Muscle of leg (tissue), 11 donors: ENCODE results near the gene XIRP2. TPM values are rescaled to one million over a fixed set of nuclear protein-coding genes. Genes with fewer than 3 reads are reported as not detected.

ENCODE experiments used
- DNase-seq: peaks from one replicate; pipeline ENCODE4 v3.0.0; 2013
- H3K27ac ChIP-seq: one replicate; pipeline ENCODE4 v1.5.1; 2013; ENCODE audit warnings: mild to moderate bottlenecking, low read length, control low read depth
- H3K27me3 ChIP-seq: one replicate; pipeline ENCODE4 v1.6.1; 2013; ENCODE audit warnings: low read length; ENCODE audit not compliant: control insufficient read depth, insufficient read depth
- H3K36me3 ChIP-seq: one replicate; pipeline ENCODE4 v1.6.1; 2013; ENCODE audit warnings: low read length; ENCODE audit not compliant: control insufficient read depth, insufficient read depth
- H3K4me1 ChIP-seq: one replicate; pipeline ENCODE4 v1.6.1; 2013; ENCODE audit warnings: low read length; ENCODE audit not compliant: control insufficient read depth, insufficient read depth
- H3K4me3 ChIP-seq: one replicate; pipeline ENCODE4 v1.5.1; 2013; ENCODE audit warnings: low read length, control low read depth
- H3K9me3 ChIP-seq: replicated peaks from 2 replicates; pipeline ENCODE4 v1.6.1; 2013; ENCODE audit warnings: low read depth, low read length; ENCODE audit not compliant: control insufficient read depth
- WGBS: methylation state at CpG from one replicate; pipeline ENCODE4 v1.1.5; 2013; ENCODE audit warnings: missing lambda C conversion rate; ENCODE audit not compliant: insufficient coverage; 5-methylcytosine and 5-hydroxymethylcytosine counted together
- polyA plus RNA-seq, 8 donors: library from polyadenylated mRNA; unstranded; fragments of 120-200 nt; gene quantifications; one replicate each; pipeline versions ENCODE4 v1.2.1 to v1.2.3, GENCODE V29; 2013; ENCODE audit warnings: inconsistent platforms in 1 of 8, low replicate concordance in 1 of 8; ENCODE audit not compliant: insufficient read length in 8 of 8, insufficient read depth in 1 of 8
- total RNA-seq: library from RNA; stranded (reverse); fragments of 120-200 nt; gene quantifications from one replicate; pipeline ENCODE4 v1.2.4, GENCODE V29; 2013

The XIRP2 gene
- total and polyA plus RNA-seq, 9 donors, result 61.8 to 144 (median 107) TPM

- H3K9me3 ChIP-seq, result no peaks in the 10 kb centered on the region
- H3K4me1 ChIP-seq, result peaks cover 15% of the 10 kb centered on the region
- peak overlapping the region; percentile 50 for H3K4me3 ChIP-seq
- H3K27me3 ChIP-seq, result peaks cover 14% of the 10 kb centered on the region
- under 1% methylated on average over 27 of the region's 39 CpGs for WGBS
- no peak overlapping the region for H3K27ac ChIP-seq
- no peaks in the 10 kb centered on the region for H3K36me3 ChIP-seq
- DNase-seq, result peak; percentile 4
These were observed 405.9 kb downstream of the XIRP2 start for GRCh38 chr2:167293943-167294775.

GRCh38 chr2:167294776-167295140 is 406.5 kb downstream of the XIRP2 start:
- Histone ChIP-seq H3K4me1 (peaks cover 15% of the 10 kb centered on the region), H3K4me3 (peak overlapping the region; percentile 50), H3K27me3 (peaks cover 14% of the 10 kb centered on the region), H3K36me3 (no peaks in the 10 kb centered on the region), H3K27ac (no peak overlapping the region), H3K9me3 (no peaks in the 10 kb centered on the region)
- peak; percentile 35 for DNase-seq
- WGBS, result no CpG with 5 or more reads among the region's 5 CpGs

GRCh38 chr2:167297292-167297691 is 409.0 kb downstream of the XIRP2 start:
- H3K27ac ChIP-seq, result no peak overlapping the region
- no peak for DNase-seq
- H3K9me3 ChIP-seq, result no peaks in the 10 kb centered on the region
- H3K4me3 ChIP-seq, result no peak overlapping the region
- peaks cover 15% of the 10 kb centered on the region for H3K4me1 ChIP-seq
- no CpG with 5 or more reads among the region's 1 CpG for WGBS
- peaks cover 14% of the 10 kb centered on the region for H3K27me3 ChIP-seq
- H3K36me3 ChIP-seq, result no peaks in the 10 kb centered on the region

GRCh38 chr2:167298017-167298416 is 409.7 kb downstream of the XIRP2 start:
- Histone ChIP-seq H3K4me1 (peaks cover 15% of the 10 kb centered on the region), H3K36me3 (no peaks in the 10 kb centered on the region), H3K27me3 (peaks cover 14% of the 10 kb centered on the region), H3K9me3 (no peaks in the 10 kb centered on the region), H3K27ac (no peak overlapping the region), H3K4me3 (no peak overlapping the region)
- DNase-seq, result no peak
- WGBS, result no CpG with 5 or more reads among the region's 1 CpG
